ENCODE data around the gene MIR17HG.
A peak's percentile ranks its signal among the peaks of the same experiment; 100 is the strongest.
"Not testable (repeated sequence)": the region's sequence is repeated elsewhere in the genome, so short reads cannot be mapped to it uniquely, and the experiment has no call there.

The MIR17HG gene

DNA sequence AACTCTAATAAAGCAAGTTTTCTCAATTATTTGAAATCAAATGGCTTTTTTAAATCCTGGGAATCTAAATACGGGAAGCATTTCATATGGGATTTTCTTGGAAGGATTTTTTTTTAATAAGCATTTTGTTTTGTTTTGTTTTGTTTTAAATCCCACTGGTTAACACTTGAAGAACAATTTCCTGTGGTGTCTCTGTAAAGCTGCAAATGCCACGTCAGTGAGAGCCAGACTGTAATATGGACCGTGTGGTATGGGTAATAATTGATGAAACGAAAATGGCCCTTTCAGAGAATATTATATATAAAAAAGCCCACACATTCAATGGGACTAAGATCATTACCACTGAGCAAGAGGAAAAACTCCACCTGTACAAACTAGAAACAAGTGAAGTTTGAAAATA lies 33.9 kb upstream of the MIR17HG start:
- no peak for TF ChIP-seq CTCF (IDR thresholded peaks at IDR 0.05; ENCODE audit: insufficient read depth, low read length, poor library complexity, severe bottlenecking)
- no peaks in the 10 kb centered on the region for H3K27me3 ChIP-seq (replicated peaks; ENCODE audit: control insufficient read depth, insufficient read depth, low read length)
- peak overlapping the region; percentile 37 for H3K4me3 ChIP-seq (replicated peaks; ENCODE audit: low read depth, low read length)
- no peak for DNase-seq (ENCODE audit: extremely low read depth, insufficient read length)
- no peaks in the 10 kb centered on the region for H3K36me3 ChIP-seq (ENCODE audit: control insufficient read depth, insufficient read depth, low read length)

- H3K4me3 ChIP-seq (replicated peaks; ENCODE audit: low read depth, low read length) = no peak overlapping the region
- TF ChIP-seq CTCF (IDR thresholded peaks at IDR 0.05; ENCODE audit: insufficient read depth, low read length, poor library complexity, severe bottlenecking) = no peak
- DNase-seq (ENCODE audit: extremely low read depth, insufficient read length) = no peak
- H3K27me3 ChIP-seq (replicated peaks; ENCODE audit: control insufficient read depth, insufficient read depth, low read length) = no peaks in the 10 kb centered on the region
- H3K36me3 ChIP-seq (ENCODE audit: control insufficient read depth, insufficient read depth, low read length) = no peaks in the 10 kb centered on the region
Measured at GRCh38 chr13:91314888-91315287, 32.6 kb upstream of the MIR17HG start.

DNA sequence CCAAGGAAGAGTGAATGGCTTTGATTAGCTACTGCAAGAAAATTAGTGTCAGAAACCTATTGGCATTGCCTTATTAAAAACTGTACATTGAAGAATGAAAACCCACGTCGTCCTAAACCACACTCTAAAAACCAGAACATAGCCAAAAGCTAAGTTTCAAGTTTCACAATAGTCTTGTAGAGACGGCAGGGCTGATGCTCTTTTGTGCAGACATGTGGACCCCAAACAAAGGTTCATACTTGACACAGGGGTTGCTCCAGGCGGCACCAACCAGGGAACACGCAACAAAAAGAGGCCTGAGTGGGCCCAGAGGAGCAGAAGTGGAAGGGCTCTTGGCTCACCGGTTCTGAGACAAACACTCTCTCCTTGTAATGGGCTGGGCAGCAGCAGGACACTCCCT lies 28.6 kb upstream of the MIR17HG start:
- no peak for DNase-seq (ENCODE audit: extremely low read depth, insufficient read length)
- H3K4me3 ChIP-seq (replicated peaks; ENCODE audit: low read depth, low read length) = no peak overlapping the region
- no peaks in the 10 kb centered on the region for H3K27me3 ChIP-seq (replicated peaks; ENCODE audit: control insufficient read depth, insufficient read depth, low read length)

DNA sequence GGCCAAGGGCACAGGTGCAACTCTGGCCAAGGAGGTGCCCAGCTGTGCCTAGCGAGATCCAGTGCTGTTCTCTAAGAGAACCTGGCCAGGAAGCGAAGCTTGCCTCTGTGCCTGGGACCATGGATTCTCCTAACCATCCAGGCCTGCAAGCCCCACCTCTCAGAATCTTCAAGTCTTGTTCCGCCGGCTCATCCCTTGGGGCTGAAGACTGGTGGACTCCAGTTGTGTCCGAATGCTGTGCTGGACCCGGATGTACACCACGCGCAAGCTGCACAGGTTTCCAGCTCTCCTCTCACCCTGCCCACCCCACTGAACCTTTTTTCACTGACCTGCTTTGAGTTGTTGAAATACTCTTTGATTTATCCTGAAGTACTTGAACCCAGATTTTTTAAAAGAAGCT lies 27.5 kb upstream of the MIR17HG start:
- no peak for TF ChIP-seq CTCF (IDR thresholded peaks at IDR 0.05; ENCODE audit: insufficient read depth, low read length, poor library complexity, severe bottlenecking)
- H3K36me3 ChIP-seq (ENCODE audit: control insufficient read depth, insufficient read depth, low read length) = no peaks in the 10 kb centered on the region
- no peak for DNase-seq (ENCODE audit: extremely low read depth, insufficient read length)
- H3K27me3 ChIP-seq (replicated peaks; ENCODE audit: control insufficient read depth, insufficient read depth, low read length) = no peaks in the 10 kb centered on the region
- no peak overlapping the region for H3K4me3 ChIP-seq (replicated peaks; ENCODE audit: low read depth, low read length)

More for the DNA sequence above, 28.6 kb upstream of the MIR17HG start:
- no peaks in the 10 kb centered on the region for H3K36me3 ChIP-seq (ENCODE audit: control insufficient read depth, insufficient read depth, low read length)
- no peak for TF ChIP-seq CTCF (IDR thresholded peaks at IDR 0.05; ENCODE audit: insufficient read depth, low read length, poor library complexity, severe bottlenecking)

DNA sequence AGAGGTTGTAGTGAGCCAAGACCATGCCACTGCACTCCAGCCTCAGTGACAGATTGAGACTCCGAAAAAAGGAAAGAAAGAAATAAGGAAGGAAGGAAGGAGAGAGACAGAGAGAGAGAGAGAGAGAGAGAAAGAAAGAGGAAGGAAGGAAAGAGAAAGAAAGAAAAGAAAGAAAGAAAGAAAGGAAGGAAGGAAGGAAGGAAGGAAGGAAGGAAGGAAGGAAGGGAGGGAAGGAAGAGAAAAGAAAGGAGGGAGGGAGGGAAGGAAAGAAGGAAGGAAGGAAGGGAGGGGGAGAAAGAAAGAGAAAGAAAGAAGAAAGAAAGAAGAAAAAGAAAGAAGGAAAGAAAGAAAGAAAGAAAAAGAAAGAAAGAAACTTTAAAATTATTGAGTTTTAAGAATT lies 26.5 kb upstream of the MIR17HG start:
- H3K27me3 ChIP-seq (replicated peaks; ENCODE audit: control insufficient read depth, insufficient read depth, low read length); H3K36me3 ChIP-seq (ENCODE audit: control insufficient read depth, insufficient read depth, low read length); H3K4me3 ChIP-seq (replicated peaks; ENCODE audit: low read depth, low read length); DNase-seq (ENCODE audit: extremely low read depth, insufficient read length): not testable (repeated sequence)

GRCh38 chr13:91323349-91323748 lies 24.1 kb upstream of the MIR17HG start:
- TF ChIP-seq CTCF (IDR thresholded peaks at IDR 0.05; ENCODE audit: insufficient read depth, low read length, poor library complexity, severe bottlenecking) = no peak
- Histone ChIP-seq H3K27me3 (replicated peaks; ENCODE audit: control insufficient read depth, insufficient read depth, low read length) (no peaks in the 10 kb centered on the region), H3K36me3 (ENCODE audit: control insufficient read depth, insufficient read depth, low read length) (no peaks in the 10 kb centered on the region), H3K4me3 (replicated peaks; ENCODE audit: low read depth, low read length) (no peak overlapping the region)
- DNase-seq (ENCODE audit: extremely low read depth, insufficient read length) = no peak

Data from GM06990 (cell line).